Measurements from ENCODE around the gene BTBD18.
A peak's percentile ranks its signal among the peaks of the same experiment; 100 is the strongest.

The BTBD18 gene, protein sequence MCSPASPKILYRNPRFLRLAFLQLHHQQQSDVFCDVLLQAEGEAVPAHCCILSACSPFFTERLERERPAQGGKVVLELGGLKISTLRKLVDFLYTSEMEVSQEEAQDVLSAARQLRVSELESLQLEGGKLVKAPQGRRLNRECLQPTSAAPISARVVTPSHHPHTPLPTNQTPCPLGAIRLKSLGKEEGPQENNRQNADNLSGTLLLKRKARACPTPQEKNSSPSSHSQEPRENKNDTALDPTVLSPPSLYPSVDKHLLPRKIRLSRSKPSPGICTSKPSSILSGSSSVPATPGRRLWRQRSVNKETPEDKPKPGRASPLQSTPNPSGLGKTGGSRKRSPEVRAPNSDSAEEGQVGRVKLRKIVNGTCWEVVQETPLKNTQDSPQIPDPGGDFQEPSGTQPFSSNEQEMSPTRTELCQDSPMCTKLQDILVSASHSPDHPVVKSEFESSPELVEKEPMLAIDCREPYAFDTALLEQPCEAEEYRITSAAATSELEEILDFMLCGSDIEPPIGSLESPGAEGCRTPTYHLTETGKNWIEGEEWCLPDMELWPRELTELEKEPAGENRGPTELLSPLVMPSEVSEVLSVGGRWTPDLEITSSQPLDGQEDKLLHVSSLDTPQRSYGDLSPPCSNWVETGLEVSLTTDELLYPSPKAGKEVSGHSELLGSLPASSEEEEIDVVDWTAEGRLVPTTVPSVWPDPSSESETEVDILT

DNA sequence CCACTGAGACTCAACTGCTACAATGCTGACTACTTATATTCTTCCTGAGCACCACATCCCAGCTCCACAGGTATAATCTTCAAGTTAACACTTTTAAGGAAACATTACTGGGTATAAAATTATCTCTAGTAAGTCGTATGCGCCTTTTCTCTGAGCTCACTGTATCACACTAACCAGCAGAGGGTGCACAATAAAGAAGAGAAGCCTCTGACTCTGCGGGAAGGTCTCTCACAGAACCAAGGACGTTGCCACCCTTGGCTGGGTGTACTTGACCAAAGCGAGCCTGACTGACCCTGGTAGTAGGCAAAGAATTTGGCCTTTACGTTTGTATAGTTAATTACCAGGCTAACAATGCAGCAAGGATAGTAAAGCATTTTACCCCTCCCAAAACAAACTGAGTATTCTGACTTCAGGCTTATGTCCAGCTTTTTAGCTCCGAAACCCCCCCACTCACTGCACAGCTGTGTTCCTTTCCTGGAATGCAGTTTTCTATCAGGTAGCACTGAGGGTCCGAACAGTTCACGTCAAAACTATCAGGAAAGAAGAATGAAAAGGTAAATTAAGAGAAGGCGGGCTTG, at the start of gene BTBD18:
Gene BTBD18 (minus strand): TSS at position 144 of the 578 bp plus-strand sequence. CDS start 631 bp downstream, outside the sequence.
- DNase-seq: no peak

DNA sequence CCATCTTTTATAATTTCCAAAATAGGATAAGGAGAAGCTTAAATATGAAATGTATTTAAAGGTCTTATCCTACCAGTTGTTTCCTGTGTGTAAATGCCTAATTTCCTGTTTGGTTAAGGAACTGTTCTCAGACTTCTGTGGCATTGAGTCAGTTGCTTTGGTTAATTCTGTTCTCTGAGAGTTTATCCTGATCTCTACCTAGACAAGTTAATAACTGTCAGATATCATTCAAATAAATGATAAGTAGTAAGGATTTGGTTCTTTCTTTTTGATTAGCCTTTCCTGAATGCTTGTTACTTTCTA, 49.5 kb upstream of the BTBD18 start:
- no peak for DNase-seq

- DNase-seq: peak; percentile 50
Measured at GRCh38 chr11:57800444-57801182, 49.0 kb upstream of the BTBD18 start.

GRCh38 chr11:57798905-57799559, 47.4 kb upstream of the BTBD18 start:
- DNase-seq: no peak

GRCh38 chr11:57793351-57794115, 41.9 kb upstream of the BTBD18 start:
- no peak for DNase-seq

GRCh38 chr11:57792870-57793269, 41.3 kb upstream of the BTBD18 start:
- DNase-seq: no peak

GRCh38 chr11:57792060-57792541, 40.5 kb upstream of the BTBD18 start:
- DNase-seq: no peak

DNA sequence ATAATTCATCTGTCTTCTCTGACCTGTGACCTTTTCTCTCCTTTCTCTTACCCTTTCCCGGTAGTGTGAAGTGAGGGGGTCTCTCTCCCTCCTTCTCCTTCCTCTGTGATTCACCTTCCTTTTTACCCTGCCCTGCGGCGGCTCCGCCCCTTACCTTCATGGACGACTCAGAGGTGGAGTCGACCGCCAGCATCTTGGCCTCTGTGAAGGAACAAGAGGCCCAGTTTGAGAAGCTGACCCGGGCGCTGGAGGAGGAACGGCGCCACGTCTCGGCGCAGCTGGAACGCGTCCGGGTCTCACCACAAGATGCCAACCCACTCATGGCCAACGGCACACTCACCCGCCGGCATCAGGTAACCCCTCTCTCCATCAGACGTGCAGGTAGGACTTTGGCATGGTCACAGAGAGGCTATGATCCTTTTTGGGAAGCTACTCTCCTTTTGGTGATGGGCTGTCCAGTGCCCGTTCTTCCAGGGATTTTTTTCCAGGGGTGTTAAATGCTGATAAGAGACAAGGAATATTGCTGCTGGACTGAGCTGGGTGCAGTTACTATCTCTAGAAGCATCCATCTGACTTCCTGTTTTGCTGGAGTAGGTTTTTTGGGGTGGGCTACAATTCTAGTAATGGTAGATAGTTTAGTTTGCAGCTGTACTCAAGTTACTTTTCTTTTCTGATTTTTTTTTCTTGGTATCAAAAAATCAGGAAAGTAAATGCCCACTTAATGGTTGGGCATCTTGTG, 39.9 kb upstream of the BTBD18 start:
- no peak for DNase-seq

GRCh38 chr11:57788703-57789088, 37.1 kb upstream of the BTBD18 start:
- DNase-seq: no peak

GRCh38 chr11:57787920-57788702, 36.5 kb upstream of the BTBD18 start:
- no peak for DNase-seq

- no peak for DNase-seq
Measured at GRCh38 chr11:57787006-57787604, 35.5 kb upstream of the BTBD18 start.

- no peak for DNase-seq
Measured at GRCh38 chr11:57786436-57786835, 34.8 kb upstream of the BTBD18 start.

GRCh38 chr11:57785072-57785471, 33.5 kb upstream of the BTBD18 start:
- DNase-seq: no peak

DNA sequence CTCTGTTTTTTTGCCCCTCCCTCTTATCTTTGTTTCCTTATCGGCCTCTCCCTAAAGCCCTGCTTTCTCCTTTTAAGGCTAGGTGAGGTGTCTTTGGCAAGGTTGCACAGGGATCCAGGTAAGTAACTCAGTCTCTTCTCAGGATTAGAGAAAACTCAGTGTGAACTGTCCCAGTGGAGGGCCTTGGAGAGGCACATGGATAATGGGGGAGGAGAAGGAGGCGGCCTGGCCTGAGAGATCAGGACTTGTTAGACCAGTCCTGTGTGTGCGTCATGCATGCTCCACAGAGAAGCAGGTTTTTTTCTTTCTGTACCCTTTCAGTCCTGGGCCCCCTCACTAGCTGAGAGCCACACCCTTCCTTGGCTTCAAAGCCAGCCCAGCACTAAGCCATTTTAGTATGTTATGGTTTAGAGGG, 29.9 kb upstream of the BTBD18 start:
- DNase-seq: no peak

DNA sequence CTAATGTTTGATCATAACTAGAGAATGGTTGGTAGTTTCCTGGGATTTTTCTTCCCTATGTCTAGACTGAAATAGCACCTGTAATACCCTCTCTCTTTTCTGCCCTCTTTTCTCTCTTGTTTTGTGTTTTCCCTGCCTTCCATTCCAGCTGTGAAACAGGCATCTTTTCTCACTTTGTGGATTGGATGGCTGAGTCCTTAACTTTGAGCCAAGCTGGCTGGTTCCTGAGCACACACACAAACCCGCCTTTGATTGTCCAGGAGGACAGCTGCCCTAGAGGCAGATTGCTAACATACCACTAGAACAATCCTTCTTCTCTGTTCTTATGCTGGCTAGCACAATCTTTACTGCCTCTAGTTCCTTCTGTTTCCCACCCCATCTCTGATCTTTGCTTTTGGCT, 27.7 kb upstream of the BTBD18 start:
- no peak for DNase-seq

DNA sequence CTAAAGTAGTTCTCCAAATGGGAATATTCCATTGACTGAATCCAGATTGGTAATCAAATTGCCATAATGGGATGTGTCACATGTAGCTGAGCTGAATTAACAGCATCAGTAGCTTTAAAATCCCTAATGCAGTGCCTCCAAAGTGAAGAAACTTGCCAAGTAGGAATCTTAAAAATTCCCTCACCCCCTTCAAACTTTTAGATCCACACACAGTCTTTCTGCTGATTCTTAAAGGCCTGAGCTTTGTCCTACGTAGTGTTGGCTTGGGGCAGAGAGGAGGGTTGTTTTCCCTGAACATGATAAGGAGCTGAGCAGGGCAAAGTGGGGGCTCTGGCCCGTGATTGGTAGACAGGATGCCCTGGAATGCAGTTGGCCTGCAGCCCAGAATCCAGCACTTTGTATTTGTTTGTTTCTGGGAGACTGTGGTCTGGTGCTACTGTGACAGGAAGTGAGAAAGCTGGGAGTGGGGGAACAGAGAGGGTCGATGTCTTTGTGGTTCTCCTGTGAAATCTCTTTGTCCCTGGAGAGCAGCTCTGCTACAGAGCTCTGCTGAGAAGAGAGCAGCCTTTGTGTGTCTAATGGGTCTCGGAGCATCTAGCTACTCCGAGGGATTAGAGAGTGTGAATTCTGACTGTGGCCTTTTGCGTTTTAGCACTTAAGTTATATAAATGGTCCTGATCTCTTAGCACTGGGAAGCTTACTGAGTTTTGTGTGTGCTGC, 26.9 kb upstream of the BTBD18 start:
- peak; percentile 90 for DNase-seq

GRCh38 chr11:57777969-57778317, 26.3 kb upstream of the BTBD18 start:
- DNase-seq: no peak

- DNase-seq: no peak
Measured at GRCh38 chr11:57776577-57777210, 25.1 kb upstream of the BTBD18 start.

- peak; percentile 54 for DNase-seq
Measured at GRCh38 chr11:57776031-57776521, 24.5 kb upstream of the BTBD18 start.
